ENCODE data around the gene HLX.

HLX gene

DNA sequence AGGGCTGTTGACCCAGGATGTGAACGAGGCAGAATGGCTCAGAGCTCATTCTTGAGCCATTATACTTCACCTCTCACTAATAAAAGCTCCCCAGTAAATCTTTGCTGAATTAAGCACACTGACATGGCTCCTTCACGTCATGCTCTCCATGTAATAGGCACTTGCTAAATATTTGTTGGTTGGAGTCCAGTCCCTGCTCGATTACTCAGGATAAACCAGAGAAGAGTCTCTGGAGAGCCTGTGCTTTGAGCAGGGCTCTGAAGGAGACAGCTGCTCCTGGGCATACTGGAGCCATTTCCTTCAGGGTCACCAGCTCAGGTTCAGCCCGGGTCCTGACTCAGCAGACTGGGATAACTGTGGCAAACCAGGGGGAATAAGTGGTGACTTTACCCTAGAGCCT, 46.9 kb downstream of the HLX start:
- no peak for DNase-seq (ENCODE audit: low spot score)

DNA sequence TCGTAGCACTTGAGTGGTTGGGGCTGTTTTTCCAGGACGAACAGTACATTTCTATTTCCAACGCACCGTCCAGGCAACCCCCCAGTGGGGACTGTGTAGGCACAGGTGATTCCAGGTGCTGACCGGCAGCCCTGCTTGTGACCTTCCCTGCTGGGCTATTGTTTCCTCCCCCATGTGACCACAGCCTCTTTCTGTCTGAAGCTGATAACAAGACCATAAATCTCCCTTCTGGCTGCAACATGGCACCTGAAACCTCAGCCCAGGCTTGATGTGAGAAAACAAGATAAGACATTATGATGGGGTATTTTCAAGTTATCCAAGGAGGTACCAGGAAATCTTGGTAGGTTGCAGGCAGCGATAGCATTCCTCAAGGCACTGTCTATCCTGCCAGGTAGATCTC, 48.2 kb downstream of the HLX start:
- DNase-seq (ENCODE audit: low spot score), result no peak

DNA sequence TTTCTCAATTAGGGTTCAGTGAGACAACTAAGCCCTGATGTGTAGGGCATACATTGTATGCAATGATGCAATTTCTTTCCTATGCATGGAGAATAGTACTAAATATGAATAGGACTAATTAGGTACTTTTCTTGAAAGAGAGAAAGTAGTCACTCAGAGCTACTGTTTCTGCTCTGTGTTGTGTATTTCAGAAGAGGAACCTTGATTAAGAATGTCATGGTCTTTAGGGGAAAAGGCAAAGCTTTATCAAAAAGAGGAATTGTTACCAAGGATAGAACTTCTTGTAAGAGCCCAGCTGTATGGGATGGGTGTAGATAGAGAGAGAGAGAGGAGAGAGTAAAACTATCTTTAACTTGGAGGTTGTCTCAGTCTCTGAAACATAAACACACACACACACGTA, 49.1 kb downstream of the HLX start:
- no peak for DNase-seq (ENCODE audit: low spot score)

DNA sequence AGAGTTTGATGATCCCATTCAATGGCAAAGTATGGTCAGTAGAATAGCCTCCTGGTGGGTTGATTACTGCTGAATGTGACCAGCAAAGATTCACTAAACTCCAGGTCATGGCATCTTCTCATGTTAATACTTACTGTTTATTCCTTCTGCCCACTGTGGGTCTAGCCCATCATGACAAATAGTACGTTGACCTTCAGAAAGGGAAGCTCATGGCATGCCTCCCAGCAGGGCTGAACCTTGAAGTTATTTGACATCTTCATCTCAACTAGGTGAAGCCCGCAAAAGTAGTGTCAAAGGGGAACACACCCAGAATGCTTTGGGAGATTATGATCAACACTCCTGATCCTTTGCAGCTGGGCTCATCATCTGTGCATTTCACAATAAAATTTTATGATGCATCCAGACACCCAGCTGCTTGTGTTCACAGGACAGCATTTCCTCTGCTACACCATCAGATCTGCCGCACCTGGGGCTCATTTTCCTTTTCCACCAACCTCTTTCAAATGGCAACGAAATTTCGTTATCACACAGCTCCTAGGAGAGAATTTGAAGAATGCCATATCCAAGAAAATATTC, 49.6 kb downstream of the HLX start:
- DNase-seq (ENCODE audit: low spot score), result no peak

DNA sequence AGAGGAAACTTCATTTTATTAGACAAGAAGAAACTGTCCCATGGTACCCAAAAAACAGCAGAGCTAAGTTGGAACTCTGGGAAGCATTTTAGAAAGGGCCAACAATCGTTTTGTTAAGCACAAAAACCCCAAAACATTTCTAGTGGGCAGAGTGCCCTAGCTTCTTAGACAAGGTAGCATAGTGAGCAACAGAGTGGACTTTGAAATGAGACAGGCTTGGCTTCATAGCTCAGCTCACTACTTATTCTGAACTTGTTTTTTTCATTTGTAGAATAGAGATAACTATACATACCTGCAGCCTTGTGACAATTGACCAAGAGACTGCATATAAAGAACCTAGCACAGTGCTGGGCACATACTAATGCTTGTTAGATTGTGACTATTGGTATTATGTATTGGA, 50.1 kb downstream of the HLX start:
- no peak for DNase-seq (ENCODE audit: low spot score)
